SU-DHL-6 (cell line): ENCODE measurements around the gene CDC42BPA.
"Not testable (repeated sequence)": the region's sequence is repeated elsewhere in the genome, so short reads cannot be mapped to it uniquely, and the experiment has no call there.

ENCODE experiments used
- H2AFZ ChIP-seq: fragments of 200-600 bp; sonication (generic); 2 replicates; pipeline ENCODE4 v1.6.1; 2014; ENCODE audit warnings: low read depth, mild to moderate bottlenecking, moderate library complexity, mixed read lengths, antibody characterized with exemption, low read length; ENCODE audit not compliant: severe bottlenecking
- H3F3A ChIP-seq: fragments of 200-600 bp; shearing (Covaris generic); 2 replicates; pipeline ENCODE4 v1.6.0; 2016; ENCODE audit warnings: antibody characterized with exemption, mild to moderate bottlenecking; ENCODE audit not compliant: insufficient read depth
- H3K27ac ChIP-seq: fragments of 200-600 bp; sonication (generic); 2 replicates; pipeline ENCODE4 v1.5.1; 2016; ENCODE audit warnings: low read depth, mild to moderate bottlenecking, low read length, moderate library complexity, mixed read lengths
- H3K27me3 ChIP-seq: fragments of 200-600 bp; sonication (generic), shearing (Covaris generic); 2 replicates; pipeline ENCODE4 v1.6.0; 2014; ENCODE audit warnings: mild to moderate bottlenecking, low read length
- H3K36me3 ChIP-seq: fragments of 200-600 bp; sonication (generic); 2 replicates; pipeline ENCODE4 v1.6.1; 2014; ENCODE audit warnings: mild to moderate bottlenecking, low read length, mixed read lengths
- H3K4me2 ChIP-seq: fragments of 300-600, 200-600 bp; shearing (Covaris generic), sonication (generic); 2 replicates; pipeline ENCODE4 v1.6.0; 2014; ENCODE audit warnings: low read length, low read depth, mild to moderate bottlenecking; ENCODE audit not compliant: poor library complexity, severe bottlenecking
- H3K4me3 ChIP-seq: fragments of 200-600 bp; sonication (generic); 2 replicates; pipeline ENCODE4 v1.5.1; 2014; ENCODE audit warnings: antibody characterized with exemption, low read length, mild to moderate bottlenecking, mixed read lengths; ENCODE audit not compliant: insufficient read depth, poor library complexity, severe bottlenecking
- H3K79me2 ChIP-seq: fragments of 200-600 bp; sonication (generic); 2 replicates; pipeline ENCODE4 v1.6.1; 2014; ENCODE audit warnings: mild to moderate bottlenecking, low read length, moderate library complexity; ENCODE audit not compliant: insufficient read depth
- H3K9ac ChIP-seq: fragments of 200-600 bp; sonication (generic); 2 replicates; pipeline ENCODE4 v1.7.0; 2014; ENCODE audit warnings: mild to moderate bottlenecking, low read length
- H3K9me2 ChIP-seq: fragments of 200-600 bp; sonication (generic); replicated peaks from 2 replicates; pipeline ENCODE4 v1.6.1; 2014; ENCODE audit warnings: low read length; ENCODE audit not compliant: insufficient read depth
- H3K9me3 ChIP-seq: fragments of 200-600 bp; sonication (generic); 2 replicates; pipeline ENCODE4 v1.6.1; 2014; ENCODE audit warnings: low read length, mixed read lengths; ENCODE audit not compliant: insufficient read depth
- H4K20me1 ChIP-seq: fragments of 200-600 bp; sonication (generic); 2 replicates; pipeline ENCODE4 v1.6.1; 2014; ENCODE audit warnings: low read depth, mild to moderate bottlenecking, antibody characterized with exemption, low read length, moderate library complexity, mixed read lengths
- EZH2phosphoT487 ChIP-seq: fragments of 200-600 bp; sonication (generic), shearing (Covaris generic); conservative IDR thresholded peaks from 2 replicates; pipeline ENCODE4 v1.6.1; 2018; ENCODE audit warnings: mild to moderate bottlenecking, antibody characterized with exemption, low read length, moderate library complexity, mixed read lengths
- TF ChIP-seq, protein P1 (sequence below): fragments of 200-600 bp; sonication (generic); IDR thresholded peaks from one replicate; pipeline ENCODE4 v1.5.1; 2017; ENCODE audit warnings: antibody characterized with exemption, mild to moderate bottlenecking, low read length, moderate library complexity; ENCODE audit not compliant: insufficient read depth, poor library complexity, severe bottlenecking

The CDC42BPA gene

DNA sequence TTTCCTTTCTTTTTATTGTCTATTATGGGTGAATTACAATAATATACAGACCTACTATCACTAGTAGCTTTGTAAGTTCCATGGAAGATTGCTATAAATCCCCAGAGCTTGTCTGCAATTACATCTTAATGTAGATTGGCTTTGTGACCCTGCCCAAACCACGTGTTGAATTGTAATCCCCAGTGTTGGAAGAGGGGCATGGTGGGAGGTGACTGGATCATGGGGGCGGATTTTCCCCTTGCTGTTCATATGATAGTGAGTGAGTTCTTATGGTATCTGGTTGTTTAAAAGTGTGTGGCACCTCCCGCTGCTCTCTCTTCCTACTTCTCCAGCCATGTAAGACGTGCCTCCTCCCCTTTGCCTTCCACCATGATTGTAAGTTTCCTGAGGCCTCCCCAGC is 34.9 kb upstream of the CDC42BPA start:
- no peak overlapping the region for H3K4me2 ChIP-seq
- H3K36me3 ChIP-seq, result no peaks in the 10 kb centered on the region
- TF ChIP-seq, protein P1, sequence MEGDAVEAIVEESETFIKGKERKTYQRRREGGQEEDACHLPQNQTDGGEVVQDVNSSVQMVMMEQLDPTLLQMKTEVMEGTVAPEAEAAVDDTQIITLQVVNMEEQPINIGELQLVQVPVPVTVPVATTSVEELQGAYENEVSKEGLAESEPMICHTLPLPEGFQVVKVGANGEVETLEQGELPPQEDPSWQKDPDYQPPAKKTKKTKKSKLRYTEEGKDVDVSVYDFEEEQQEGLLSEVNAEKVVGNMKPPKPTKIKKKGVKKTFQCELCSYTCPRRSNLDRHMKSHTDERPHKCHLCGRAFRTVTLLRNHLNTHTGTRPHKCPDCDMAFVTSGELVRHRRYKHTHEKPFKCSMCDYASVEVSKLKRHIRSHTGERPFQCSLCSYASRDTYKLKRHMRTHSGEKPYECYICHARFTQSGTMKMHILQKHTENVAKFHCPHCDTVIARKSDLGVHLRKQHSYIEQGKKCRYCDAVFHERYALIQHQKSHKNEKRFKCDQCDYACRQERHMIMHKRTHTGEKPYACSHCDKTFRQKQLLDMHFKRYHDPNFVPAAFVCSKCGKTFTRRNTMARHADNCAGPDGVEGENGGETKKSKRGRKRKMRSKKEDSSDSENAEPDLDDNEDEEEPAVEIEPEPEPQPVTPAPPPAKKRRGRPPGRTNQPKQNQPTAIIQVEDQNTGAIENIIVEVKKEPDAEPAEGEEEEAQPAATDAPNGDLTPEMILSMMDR, result no peak
- TF ChIP-seq EZH2phosphoT487, result no peak
- H3K9ac ChIP-seq, result no peak overlapping the region
- H3K27ac ChIP-seq, result no peak overlapping the region
- no peak overlapping the region for H2AFZ ChIP-seq
- no peaks in the 10 kb centered on the region for H4K20me1 ChIP-seq
- H3K79me2 ChIP-seq, result no peaks in the 10 kb centered on the region
- H3K4me3 ChIP-seq, result no peak overlapping the region
- H3K27me3 ChIP-seq, result no peaks in the 10 kb centered on the region
- H3K9me2 ChIP-seq, result no peaks in the 10 kb centered on the region
- no peaks in the 10 kb centered on the region for H3K9me3 ChIP-seq
- H3F3A ChIP-seq, result no peaks in the 10 kb centered on the region

DNA sequence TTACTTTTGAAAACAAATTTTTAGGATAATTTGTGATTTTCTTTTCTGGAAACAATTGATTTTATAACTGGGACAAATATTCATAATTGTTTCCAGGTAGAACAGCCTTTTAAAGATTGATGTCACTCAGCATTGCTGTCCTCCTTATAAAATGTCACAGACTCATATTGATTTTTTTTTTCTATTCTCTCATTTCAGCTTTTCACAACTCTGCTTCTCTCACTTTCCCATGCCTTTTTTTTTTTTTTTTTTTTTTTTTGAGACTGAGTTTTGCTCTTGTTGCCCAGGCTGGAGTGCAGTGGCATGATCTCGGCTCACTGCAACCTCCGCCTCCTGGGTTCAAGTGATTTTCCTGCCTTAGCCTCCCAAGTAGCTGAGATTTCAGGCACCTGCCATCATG is 33.9 kb upstream of the CDC42BPA start:
- H3K27ac ChIP-seq, H3K4me2 ChIP-seq, H4K20me1 ChIP-seq, H3K9ac ChIP-seq, H3K79me2 ChIP-seq, H3K4me3 ChIP-seq, H3K36me3 ChIP-seq, H3K9me2 ChIP-seq, H3K27me3 ChIP-seq, H3F3A ChIP-seq, H2AFZ ChIP-seq, H3K9me3 ChIP-seq: not testable (repeated sequence)

DNA sequence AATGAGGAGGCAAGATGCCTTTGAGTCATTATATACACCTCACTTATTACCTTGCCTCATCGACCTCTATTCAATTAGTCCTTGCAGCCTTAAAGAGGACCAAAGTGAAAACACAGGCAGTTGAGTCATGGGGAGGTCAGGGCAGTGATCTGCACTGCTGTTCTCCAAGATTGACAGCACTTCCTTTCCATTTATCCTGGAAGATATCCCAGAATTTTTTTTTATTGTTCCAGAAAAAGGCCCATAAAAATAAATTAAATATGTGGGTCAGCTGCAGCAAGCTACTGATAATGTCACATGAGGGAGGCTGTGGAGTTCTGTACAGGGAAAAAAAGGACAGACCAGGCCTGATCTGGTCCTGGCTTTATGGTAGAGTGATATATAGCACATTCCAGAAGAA is 33.2 kb upstream of the CDC42BPA start:
- no peak overlapping the region for H3K4me3 ChIP-seq
- H3K27ac ChIP-seq, result no peak overlapping the region
- no peaks in the 10 kb centered on the region for H4K20me1 ChIP-seq
- H3K36me3 ChIP-seq, result no peaks in the 10 kb centered on the region
- no peak overlapping the region for H3K4me2 ChIP-seq
- H3K79me2 ChIP-seq, result no peaks in the 10 kb centered on the region
- no peaks in the 10 kb centered on the region for H3F3A ChIP-seq
- H3K9me3 ChIP-seq, result no peaks in the 10 kb centered on the region
- H2AFZ ChIP-seq, result no peak overlapping the region
- H3K9ac ChIP-seq, result no peak overlapping the region
- no peaks in the 10 kb centered on the region for H3K27me3 ChIP-seq
- TF ChIP-seq, protein P1, result no peak
- TF ChIP-seq EZH2phosphoT487, result no peak
- no peaks in the 10 kb centered on the region for H3K9me2 ChIP-seq

DNA sequence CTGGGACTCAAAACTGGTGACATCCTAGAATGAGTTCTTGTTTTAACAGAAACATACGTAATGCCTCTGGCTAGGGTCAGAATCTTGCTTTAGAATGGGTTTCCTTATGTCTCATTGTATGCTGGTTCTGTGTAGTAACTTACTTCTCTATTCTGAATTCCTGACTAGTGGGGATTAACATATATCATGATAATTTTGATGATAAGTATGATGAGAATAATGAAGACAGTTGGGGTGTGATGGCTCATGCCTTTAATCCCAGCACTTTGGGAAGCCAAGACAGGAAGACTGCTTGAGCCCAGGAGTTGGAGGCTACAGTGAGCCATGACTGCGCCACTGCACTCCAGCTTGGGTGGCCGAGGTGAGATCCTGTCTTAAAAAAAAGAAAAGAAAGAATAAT is 31.7 kb upstream of the CDC42BPA start:
- no peaks in the 10 kb centered on the region for H3K79me2 ChIP-seq
- no peak overlapping the region for H3K27ac ChIP-seq
- no peak overlapping the region for H3K4me2 ChIP-seq
- H3K4me3 ChIP-seq, result no peak overlapping the region
- H3F3A ChIP-seq, result no peaks in the 10 kb centered on the region
- no peak overlapping the region for H2AFZ ChIP-seq
- no peak for TF ChIP-seq EZH2phosphoT487
- TF ChIP-seq, protein P1, result no peak
- H3K9me3 ChIP-seq, result no peaks in the 10 kb centered on the region
- no peaks in the 10 kb centered on the region for H3K27me3 ChIP-seq
- H3K9ac ChIP-seq, result no peak overlapping the region
- no peaks in the 10 kb centered on the region for H3K9me2 ChIP-seq
- H4K20me1 ChIP-seq, result no peaks in the 10 kb centered on the region
- H3K36me3 ChIP-seq, result no peaks in the 10 kb centered on the region
